Urinary bladder (tissue), 4 donors: ENCODE data around the gene RNFT2. TPM values are rescaled to one million over a fixed set of nuclear protein-coding genes. Genes with fewer than 3 reads are reported as not detected.
A peak's percentile ranks its signal among the peaks of the same experiment; 100 is the strongest.

ENCODE experiments used
- DNase-seq: peaks from one replicate; pipeline ENCODE4 v3.0.0-alpha.2; 2015; ENCODE audit errors: extremely low spot score
- H3K27ac ChIP-seq: one replicate; pipeline ENCODE4 v1.5.1; 2013; ENCODE audit warnings: low read depth, mild to moderate bottlenecking, moderate library complexity
- H3K36me3 ChIP-seq: one replicate; pipeline ENCODE4 v1.6.1; 2013; ENCODE audit warnings: mild to moderate bottlenecking, moderate library complexity; ENCODE audit not compliant: insufficient read depth
- H3K4me1 ChIP-seq: one replicate; pipeline ENCODE4 v1.6.1; 2013; ENCODE audit warnings: mild to moderate bottlenecking, moderate library complexity; ENCODE audit not compliant: insufficient read depth
- H3K4me3 ChIP-seq: one replicate; pipeline ENCODE4 v1.5.1; 2013; ENCODE audit warnings: low read depth, low read length
- WGBS: extraction: QIAGEN DNeasy Blood & Tissue Kit; methylation state at CpG from one replicate; pipeline ENCODE4 v1.1.7; 2013; 5-methylcytosine and 5-hydroxymethylcytosine counted together
- polyA plus RNA-seq: library from polyadenylated mRNA; stranded (reverse); fragments of 200-250 nt; gene quantifications from one replicate; pipeline ENCODE4 v1.2.3, GENCODE V29; 2013
- total RNA-seq: library from RNA; depleted of rRNA; stranded (reverse); fragments of >200 nt; gene quantifications from one replicate; pipeline ENCODE4 v1.2.3, GENCODE V29; 2014
- donor health status: healthy with polysubstance abuse.
- donor health status: healthy.

RNFT2 gene
- total and polyA plus RNA-seq, 2 donors = 0.35 to 1.1 TPM

DNA sequence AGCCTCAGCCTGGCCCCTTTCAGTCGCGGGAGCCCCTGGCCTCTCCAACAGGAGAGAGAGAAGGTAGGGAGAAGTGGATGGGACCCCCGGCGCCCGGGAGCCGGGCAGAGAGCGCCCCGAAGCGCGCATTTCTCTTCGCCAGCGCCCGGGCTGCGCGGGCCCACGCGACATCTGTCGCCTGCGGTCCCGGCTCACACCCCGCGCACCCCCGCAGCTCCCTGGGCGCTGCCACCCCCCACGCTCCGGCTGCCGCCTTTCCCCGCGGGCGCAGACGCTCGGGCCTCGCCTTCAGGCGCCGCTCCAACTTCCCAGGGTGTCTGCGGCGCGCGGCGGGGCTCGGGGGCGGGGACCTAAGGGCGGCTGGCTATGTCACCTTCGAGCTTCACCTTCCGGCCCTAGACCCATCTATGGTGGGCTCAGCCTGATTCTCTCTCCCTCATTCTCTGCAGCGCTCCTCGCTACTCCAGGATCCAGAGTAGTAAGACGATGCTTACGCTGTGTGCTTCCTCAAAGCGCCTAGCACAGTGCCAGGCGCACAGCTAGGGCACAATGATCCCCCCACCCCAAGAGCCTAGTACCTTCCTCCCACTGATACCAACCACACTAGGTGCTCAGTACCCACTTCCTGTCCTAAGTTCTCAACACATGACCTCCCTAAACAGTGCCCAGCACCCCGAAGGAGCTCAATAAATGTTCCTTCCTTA is 141.5 kb downstream of the RNFT2 start:
- H3K27ac ChIP-seq = no peak overlapping the region
- H3K36me3 ChIP-seq = no peaks in the 10 kb centered on the region
- H3K4me1 ChIP-seq = no peaks in the 10 kb centered on the region
- no peak for DNase-seq
- WGBS = 2% methylated on average over 52 of the region's 52 CpGs
- H3K4me3 ChIP-seq = no peak overlapping the region

DNA sequence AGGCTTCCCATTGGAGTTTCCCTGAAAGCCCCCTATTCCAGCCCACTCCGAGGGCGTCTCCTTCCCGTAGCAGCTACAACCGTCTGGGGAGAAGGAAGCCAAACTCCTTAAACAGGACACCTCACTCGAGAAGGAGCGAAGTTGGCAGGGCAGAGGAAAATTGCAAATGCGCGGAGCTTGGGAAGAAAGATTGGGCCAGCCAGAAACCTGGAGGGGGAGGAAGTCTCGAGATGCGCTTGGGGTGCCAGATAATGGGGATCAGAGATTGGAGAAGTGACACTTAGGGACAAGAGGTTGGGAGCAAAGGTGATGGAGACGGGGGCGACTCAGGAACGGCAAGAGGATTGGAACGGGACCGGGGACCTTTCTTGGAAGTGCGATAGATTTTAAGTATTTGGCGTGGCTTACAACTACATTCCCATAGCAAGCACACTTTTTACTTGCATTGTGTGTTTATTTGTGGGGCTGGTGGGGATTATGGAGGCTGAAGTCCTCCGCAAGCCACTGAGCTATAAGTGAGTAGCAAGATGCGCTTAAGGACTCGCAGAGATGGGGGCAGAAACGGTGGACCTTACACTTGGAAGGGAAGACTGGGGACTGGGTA is 142.2 kb downstream of the RNFT2 start:
- 3% methylated on average over 21 of the region's 21 CpGs for WGBS
- no peak for DNase-seq
- no peaks in the 10 kb centered on the region for H3K36me3 ChIP-seq
- H3K27ac ChIP-seq = no peak overlapping the region
- H3K4me3 ChIP-seq = no peak overlapping the region
- no peaks in the 10 kb centered on the region for H3K4me1 ChIP-seq

DNA sequence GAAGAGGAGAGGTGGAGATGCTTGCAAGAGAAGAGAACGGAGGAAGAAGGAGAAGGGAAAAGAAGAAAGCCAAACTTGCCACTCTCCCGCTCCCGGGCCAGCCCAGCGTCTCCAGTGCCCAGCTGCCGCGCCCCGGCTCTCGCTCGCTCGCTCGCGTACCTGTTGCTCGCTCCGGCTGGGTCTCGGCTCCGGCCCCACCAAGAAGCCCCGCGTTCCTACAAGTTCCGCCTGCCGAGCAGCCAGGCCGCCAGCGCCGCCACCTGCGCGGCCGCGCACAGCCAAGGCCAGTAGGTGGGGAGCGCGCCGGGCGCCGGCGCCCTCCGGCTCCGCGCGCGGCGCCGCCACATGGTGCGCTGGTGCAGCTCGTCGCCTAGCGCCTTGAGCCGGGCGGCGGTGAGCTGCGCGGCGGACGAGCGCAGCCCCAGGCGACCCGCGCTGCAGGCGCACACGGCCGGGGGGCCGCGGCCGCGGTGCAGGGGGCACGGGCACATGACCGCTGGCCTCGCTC is 142.8 kb downstream of the RNFT2 start:
- DNase-seq = no peak
- Histone ChIP-seq H3K4me3 (peak overlapping the region; percentile 11), H3K36me3 (no peaks in the 10 kb centered on the region), H3K27ac (no peak overlapping the region), H3K4me1 (no peaks in the 10 kb centered on the region)
- WGBS = under 1% methylated on average over 65 of the region's 65 CpGs

- DNase-seq = no peak
- H3K4me3 ChIP-seq = peak within 1 kb of the TSS; percentile 11
- H3K27ac ChIP-seq = no peak within 1 kb of the TSS
- 1% methylated on average over 49 of the region's 49 CpGs for WGBS
- H3K36me3 ChIP-seq = no peaks in the 10 kb centered on the region
- H3K4me1 ChIP-seq = no peaks in the 10 kb centered on the region
Measured at GRCh38 chr12:116881325-116881876, 143.3 kb downstream of the RNFT2 start, which contains the start of gene HRK. HRK (minus strand) TSS chr12:116881441; CDS start chr12:116881307, 134 bp downstream.

- no peak overlapping the region for H3K4me3 ChIP-seq
- WGBS = 3% methylated on average over 29 of the region's 29 CpGs
Measured at GRCh38 chr12:116881877-116882507, 143.9 kb downstream of the RNFT2 start.

GRCh38 chr12:116882742-116883141 is 144.6 kb downstream of the RNFT2 start:
- WGBS = 19% methylated on average over 6 of the region's 6 CpGs
- no peaks in the 10 kb centered on the region for H3K4me1 ChIP-seq
- DNase-seq = no peak
- no peak overlapping the region for H3K27ac ChIP-seq
- no peak overlapping the region for H3K4me3 ChIP-seq
- H3K36me3 ChIP-seq = no peaks in the 10 kb centered on the region

More at GRCh38 chr12:116881877-116882507, 143.9 kb downstream of the RNFT2 start:
- no peaks in the 10 kb centered on the region for H3K36me3 ChIP-seq
- H3K27ac ChIP-seq = no peak overlapping the region
- no peak for DNase-seq
- H3K4me1 ChIP-seq = no peaks in the 10 kb centered on the region

GRCh38 chr12:116884871-116885270 is 146.8 kb downstream of the RNFT2 start:
- Histone ChIP-seq H3K27ac (no peak overlapping the region), H3K36me3 (no peaks in the 10 kb centered on the region)

GRCh38 chr12:116885491-116885890 is 147.4 kb downstream of the RNFT2 start:
- no peaks in the 10 kb centered on the region for H3K4me1 ChIP-seq
- DNase-seq = no peak
- no peaks in the 10 kb centered on the region for H3K36me3 ChIP-seq
- H3K27ac ChIP-seq = no peak overlapping the region
- WGBS = 74% methylated on average over 2 of the region's 2 CpGs
- H3K4me3 ChIP-seq = no peak overlapping the region

More at GRCh38 chr12:116884871-116885270, 146.8 kb downstream of the RNFT2 start:
- whole genome bisulfite sequencing = 87% methylated on average over 3 of the region's 3 CpGs
- no peaks in the 10 kb centered on the region for H3K4me1 ChIP-seq
- H3K4me3 ChIP-seq = no peak overlapping the region
- DNase-seq = no peak

DNA sequence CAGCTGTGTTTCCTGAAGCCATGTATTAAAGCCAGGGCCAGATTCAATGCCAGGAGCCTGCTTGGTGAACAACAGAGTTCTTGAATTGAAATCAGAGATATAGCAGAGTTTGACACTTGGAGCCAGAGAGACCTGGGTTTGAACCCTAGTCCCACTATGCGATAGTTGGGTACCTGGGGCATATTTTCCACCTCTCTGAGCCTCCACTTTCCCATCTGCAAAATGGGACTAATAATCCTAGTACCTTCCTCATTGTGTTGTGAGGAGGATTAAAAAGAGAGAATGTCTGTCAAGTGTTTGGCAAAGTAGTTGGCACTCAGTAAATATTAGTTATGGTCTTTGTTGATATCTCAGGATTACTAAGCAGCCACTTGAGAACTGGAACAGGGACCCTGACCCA is 149.1 kb downstream of the RNFT2 start:
- Histone ChIP-seq H3K27ac (no peak overlapping the region), H3K4me1 (no peaks in the 10 kb centered on the region), H3K4me3 (no peak overlapping the region), H3K36me3 (no peaks in the 10 kb centered on the region)
- no peak for DNase-seq
- WGBS = 92% methylated on average over 1 of the region's 1 CpG

- no peaks in the 10 kb centered on the region for H3K4me1 ChIP-seq
- no peaks in the 10 kb centered on the region for H3K36me3 ChIP-seq
- no peak for DNase-seq
- no peak overlapping the region for H3K27ac ChIP-seq
- WGBS = 74% methylated on average over 6 of the region's 6 CpGs
- no peak overlapping the region for H3K4me3 ChIP-seq
Measured at GRCh38 chr12:116887897-116888296, 149.8 kb downstream of the RNFT2 start.

- no peaks in the 10 kb centered on the region for H3K36me3 ChIP-seq
- no peak overlapping the region for H3K27ac ChIP-seq
- H3K4me1 ChIP-seq = no peaks in the 10 kb centered on the region
- H3K4me3 ChIP-seq = no peak overlapping the region
- DNase-seq = no peak
- 92% methylated on average over 2 of the region's 2 CpGs for WGBS
Measured at GRCh38 chr12:116890330-116890729, 152.2 kb downstream of the RNFT2 start.

GRCh38 chr12:116891019-116891418 is 152.9 kb downstream of the RNFT2 start:
- 87% methylated on average over 3 of the region's 3 CpGs for WGBS
- H3K4me1 ChIP-seq = no peaks in the 10 kb centered on the region
- DNase-seq = no peak
- no peak overlapping the region for H3K4me3 ChIP-seq
- H3K27ac ChIP-seq = no peak overlapping the region
- no peaks in the 10 kb centered on the region for H3K36me3 ChIP-seq

DNA sequence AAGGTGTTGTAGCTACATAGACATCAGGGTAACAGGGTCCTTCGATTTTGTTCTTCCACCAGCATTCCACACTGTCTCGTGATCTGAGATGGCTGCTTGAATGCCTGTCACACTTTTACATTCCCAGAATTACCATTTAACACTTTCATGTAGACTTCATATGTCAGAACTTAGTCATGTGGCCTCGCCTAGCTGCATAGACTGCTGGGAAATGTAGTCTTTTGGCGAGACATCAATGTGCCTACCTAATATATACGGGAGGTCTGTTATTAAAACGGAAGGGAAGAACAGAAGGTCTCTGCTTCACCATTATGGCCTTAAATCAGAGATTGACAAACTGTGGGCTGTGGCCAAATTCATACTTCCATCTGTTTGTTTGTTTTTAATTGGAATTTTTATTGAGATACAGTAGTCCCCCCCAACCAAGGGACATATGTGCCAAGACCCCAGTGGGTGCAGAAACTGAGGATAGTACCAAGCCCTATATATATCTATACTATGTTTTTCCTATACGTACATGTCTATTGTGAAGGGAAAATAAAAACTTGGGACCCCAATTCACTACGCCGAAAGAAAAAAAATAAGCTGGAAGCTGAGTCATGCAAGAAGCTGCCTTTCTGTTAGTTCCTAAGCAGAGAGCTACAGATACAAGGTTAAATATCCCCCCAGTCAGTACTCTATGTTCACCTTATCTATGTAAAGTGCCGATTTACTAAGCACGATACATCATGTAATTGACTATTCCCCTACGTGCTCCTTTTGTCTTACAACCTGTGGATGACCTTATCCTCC is 154.4 kb downstream of the RNFT2 start:
- no peaks in the 10 kb centered on the region for H3K4me1 ChIP-seq
- H3K36me3 ChIP-seq = no peaks in the 10 kb centered on the region
- no peak overlapping the region for H3K4me3 ChIP-seq
- H3K27ac ChIP-seq = no peak overlapping the region
- 81% methylated on average over 12 of the region's 12 CpGs for WGBS
- no peak for DNase-seq
